Lower lobe of right lung (tissue), 2 donors: ENCODE data around the gene E2F3. TPM values are rescaled to one million over a fixed set of nuclear protein-coding genes. Genes with fewer than 3 reads are reported as not detected.
A peak's percentile ranks its signal among the peaks of the same experiment; 100 is the strongest.
"Not testable (repeated sequence)": the region's sequence is repeated elsewhere in the genome, so short reads cannot be mapped to it uniquely, and the experiment has no call there.

Source experiments
- ATAC-seq, 2 donors: fragments of 200-7000 bp; cut with Tn5 transposase; one replicate each; pipeline ENCODE4 v1.9.1; 2020 to 2022; ENCODE audit warnings: mild to moderate bottlenecking in 2 of 2, moderate library complexity in 2 of 2
- DNase-seq: peaks from one replicate; pipeline ENCODE4 v3.0.0-alpha.2; 2020
- H3K27ac ChIP-seq: fragments of 200-600 bp; one replicate; pipeline ENCODE4 v1.8.0; 2022
- H3K27me3 ChIP-seq: fragments of 200-600 bp; one replicate; pipeline ENCODE4 v1.8.0; 2022; ENCODE audit warnings: low read depth
- H3K36me3 ChIP-seq: fragments of 200-600 bp; one replicate; pipeline ENCODE4 v1.8.0; 2022; ENCODE audit warnings: mild to moderate bottlenecking
- H3K4me1 ChIP-seq: fragments of 200-600 bp; one replicate; pipeline ENCODE4 v1.8.0; 2022
- H3K4me3 ChIP-seq: fragments of 200-600 bp; one replicate; pipeline ENCODE4 v1.8.0; 2022; ENCODE audit warnings: mild to moderate bottlenecking
- H3K9me3 ChIP-seq: fragments of 200-600 bp; one replicate; pipeline ENCODE4 v1.8.0; 2022
- CTCF ChIP-seq: fragments of 200-600 bp; IDR thresholded peaks from one replicate; pipeline ENCODE4 v1.8.0; 2022; ENCODE audit warnings: antibody characterized with exemption, mild to moderate bottlenecking
- intact Hi-C: fragments of 100-400 bp; cut with DNase I; formaldehyde crosslinking; loops from one replicate; pipeline ENCODE4 v1.11.0; 2022
- total RNA-seq: library from RNA; stranded (reverse); fragmentation: NEBNext Ultra II Directional; extraction: Animal tissue kit (Norgen Biotek cat#: 25700); gene quantifications from one replicate; pipeline ENCODE4 v1.2.1, GENCODE V29; 2021
- donor health status: DM: no; HTN: yes; CAD: no; lungs with severe emphysema.

E2F3 gene
- total RNA-seq, 1 donor from 2014 or later = 9.8 TPM

- TF ChIP-seq CTCF = no peak
- Histone ChIP-seq H3K27ac (no peak overlapping the region), H3K4me1 (no peaks in the 10 kb centered on the region), H3K4me3 (no peak overlapping the region), H3K36me3 (no peaks in the 10 kb centered on the region), H3K9me3 (no peaks in the 10 kb centered on the region), H3K27me3 (no peaks in the 10 kb centered on the region)
- DNase-seq (no peak), ATAC-seq (no peak)
- intact Hi-C loops = no loop called here
Observed at GRCh38 chr6:20509212-20509611, 107.5 kb downstream of the E2F3 start.

GRCh38 chr6:20511852-20512251, 110.2 kb downstream of the E2F3 start:
- no peaks in the 10 kb centered on the region for H3K27me3 ChIP-seq
- TF ChIP-seq CTCF = no peak
- no peaks in the 10 kb centered on the region for H3K36me3 ChIP-seq
- no peak overlapping the region for H3K4me3 ChIP-seq
- DNase-seq (no peak), ATAC-seq (no peak)
- no peak overlapping the region for H3K27ac ChIP-seq
- H3K9me3 ChIP-seq = no peaks in the 10 kb centered on the region
- H3K4me1 ChIP-seq = no peaks in the 10 kb centered on the region
- intact Hi-C loops = no loop called here

GRCh38 chr6:20525208-20525607, 123.5 kb downstream of the E2F3 start:
- intact Hi-C loops = loop anchor here (5.0 to 10.0 kb wide), 2 partner anchors 120 to 233 kb away; partner anchors contain the start of gene E2F3
- not testable (repeated sequence) for ATAC-seq, H3K27me3 ChIP-seq, H3K9me3 ChIP-seq, H3K27ac ChIP-seq, H3K4me1 ChIP-seq, H3K4me3 ChIP-seq, DNase-seq, H3K36me3 ChIP-seq

DNA sequence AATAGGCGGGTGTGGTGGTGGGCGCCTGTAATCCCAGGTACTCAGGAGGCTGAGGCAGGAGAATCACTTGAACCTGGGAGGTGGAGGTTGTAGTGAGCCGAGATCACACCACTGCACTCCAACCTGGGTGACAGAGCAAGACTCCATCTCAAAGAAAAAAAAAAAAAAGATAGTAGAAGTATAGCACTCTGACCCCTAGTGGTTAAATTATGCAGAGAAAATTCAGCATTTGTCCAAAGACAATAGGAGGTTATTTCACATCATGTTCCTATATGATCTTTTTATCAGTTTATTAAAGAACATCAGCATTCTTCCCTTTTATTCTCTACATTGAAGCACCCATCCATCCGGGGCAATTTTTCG, 127.4 kb downstream of the E2F3 start:
- not testable (repeated sequence) for H3K36me3 ChIP-seq, H3K27ac ChIP-seq, H3K9me3 ChIP-seq, H3K4me3 ChIP-seq, H3K27me3 ChIP-seq, DNase-seq
- peak; percentile 64 for TF ChIP-seq CTCF
- intact Hi-C loops = loop anchor here (5.0 to 10.0 kb wide), 2 partner anchors 124 to 237 kb away; partner anchors contain the start of gene E2F3
- peaks cover 13% of the 10 kb centered on the region for H3K4me1 ChIP-seq
- peak; percentile 81 to 84 for ATAC-seq

DNA sequence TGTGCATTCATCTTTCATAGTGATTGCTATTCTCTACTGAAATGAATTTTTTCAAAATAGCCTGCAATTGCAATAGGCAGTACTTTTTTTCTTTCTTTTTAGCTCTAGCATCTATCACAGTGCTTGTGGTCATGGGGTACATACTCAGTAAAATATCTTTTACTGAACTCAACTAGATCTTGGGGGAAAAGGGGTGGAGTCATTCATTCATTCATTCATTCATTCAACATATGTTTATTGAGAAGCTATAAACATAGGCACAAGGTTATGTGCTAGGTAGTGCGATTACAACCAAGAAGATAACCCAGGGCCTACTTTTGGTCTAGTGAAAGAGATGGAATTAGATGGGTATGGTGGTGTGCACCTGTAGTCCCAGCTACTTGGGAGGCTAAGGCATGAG, 131.2 kb downstream of the E2F3 start:
- H3K27me3 ChIP-seq = no peaks in the 10 kb centered on the region
- no peak for DNase-seq
- ATAC-seq = no peak
- no peaks in the 10 kb centered on the region for H3K36me3 ChIP-seq
- TF ChIP-seq CTCF = no peak
- no peak overlapping the region for H3K4me3 ChIP-seq
- no peaks in the 10 kb centered on the region for H3K9me3 ChIP-seq
- H3K4me1 ChIP-seq = peaks cover 25% of the 10 kb centered on the region
- intact Hi-C loops = no loop called here
- no peak overlapping the region for H3K27ac ChIP-seq

GRCh38 chr6:20533746-20534294, 132.1 kb downstream of the E2F3 start:
- intact Hi-C loops = no loop called here
- ATAC-seq (peak in 1 of 2 donors; percentile 11), DNase-seq (no peak)
- H3K27me3 ChIP-seq = no peaks in the 10 kb centered on the region
- peaks cover 18% of the 10 kb centered on the region for H3K4me1 ChIP-seq
- H3K9me3 ChIP-seq = no peaks in the 10 kb centered on the region
- H3K4me3 ChIP-seq = peak overlapping the region; percentile 67
- no peak for TF ChIP-seq CTCF
- H3K27ac ChIP-seq = peak overlapping the region; percentile 80
- no peaks in the 10 kb centered on the region for H3K36me3 ChIP-seq
